H4 (cell line): ENCODE data around the gene SMIM12. TPM values are rescaled to one million over a fixed set of nuclear protein-coding genes. Genes with fewer than 3 reads are reported as not detected.

Experiments used
- DNase-seq: peaks from one replicate; pipeline ENCODE4 v3.0.0-alpha.2; 2015; ENCODE audit warnings: low spot score
- total RNA-seq: library from RNA; depleted of rRNA; stranded (reverse); fragments of >200 nt; shearing (Covaris generic); gene quantifications from 2 replicates; pipeline ENCODE4 v1.2.3, GENCODE V29; 2014; rRNA removed

Gene SMIM12
- 29.8 and 34.9 TPM in 2 replicates for total RNA-seq

DNA sequence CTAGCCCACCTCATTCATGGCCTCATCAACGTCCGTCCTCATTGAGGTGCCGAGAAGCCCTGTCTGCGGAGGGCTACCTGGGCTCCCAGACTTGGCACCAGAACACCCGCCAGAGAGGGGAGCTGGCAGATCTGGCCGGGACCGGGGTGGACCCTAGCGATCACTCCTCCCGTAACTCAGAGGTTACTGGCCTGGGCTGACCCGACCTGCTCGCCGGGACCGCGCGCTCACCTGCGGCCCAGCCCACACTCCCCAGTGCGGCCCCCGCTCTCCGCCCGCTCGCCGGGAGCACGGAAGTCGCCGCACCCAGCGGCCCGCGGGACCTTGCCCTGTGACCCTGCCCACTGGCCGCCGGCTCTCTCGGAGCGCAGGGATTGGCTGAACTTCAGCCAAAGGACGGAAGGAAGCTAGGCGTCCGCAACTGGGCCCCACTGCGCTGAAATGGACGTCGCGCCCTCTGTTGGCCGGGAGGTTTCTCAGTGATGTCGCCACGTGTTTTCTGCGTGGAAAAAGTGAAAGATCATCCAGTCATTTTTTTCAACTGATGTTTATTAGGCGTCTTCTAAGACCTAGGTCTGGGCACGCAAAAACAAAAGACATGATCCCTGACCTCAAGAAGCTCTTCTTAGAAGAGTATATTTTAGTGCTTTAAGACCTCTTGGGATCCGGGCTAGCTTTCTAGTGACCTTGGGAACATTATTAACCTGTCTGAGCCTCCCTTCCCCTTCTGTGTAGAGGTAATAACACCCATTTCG is at the start of gene SMIM12:
Gene SMIM12, minus strand, starts transcription at position 304 of the 755 bp plus-strand sequence. CDS start 3,772 bp downstream, outside the sequence.
- peak; percentile 91 for DNase-seq

DNA sequence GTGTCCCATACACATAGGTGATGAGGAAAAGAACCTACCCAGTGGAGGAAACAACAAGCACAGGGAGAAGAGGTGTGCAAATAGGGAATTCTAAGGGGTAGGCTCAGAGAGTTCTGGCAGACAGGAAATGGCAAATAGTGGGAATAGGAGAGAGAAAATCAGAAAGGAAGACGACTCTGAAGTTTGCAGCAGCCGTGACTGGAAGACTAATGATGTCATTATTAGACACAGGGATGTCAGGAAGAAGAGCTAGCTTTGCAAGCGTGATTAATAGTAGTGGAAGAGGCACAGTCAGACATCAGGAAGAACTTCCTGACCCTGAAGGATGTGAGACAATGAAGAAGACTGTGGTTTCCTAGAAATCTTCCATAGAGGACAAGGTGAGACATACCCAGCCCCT is 48.8 kb upstream of the SMIM12 start:
- no peak for DNase-seq

- DNase-seq, result no peak
Measured at GRCh38 chr1:34907487-34908090, 48.0 kb upstream of the SMIM12 start.

- no peak for DNase-seq
Measured at GRCh38 chr1:34906756-34907155, 47.2 kb upstream of the SMIM12 start.

GRCh38 chr1:34906222-34906621 is 46.7 kb upstream of the SMIM12 start:
- no peak for DNase-seq

- no peak for DNase-seq
Measured at GRCh38 chr1:34905098-34905459, 45.5 kb upstream of the SMIM12 start.

GRCh38 chr1:34904236-34905097 is 44.9 kb upstream of the SMIM12 start:
- no peak for DNase-seq

DNA sequence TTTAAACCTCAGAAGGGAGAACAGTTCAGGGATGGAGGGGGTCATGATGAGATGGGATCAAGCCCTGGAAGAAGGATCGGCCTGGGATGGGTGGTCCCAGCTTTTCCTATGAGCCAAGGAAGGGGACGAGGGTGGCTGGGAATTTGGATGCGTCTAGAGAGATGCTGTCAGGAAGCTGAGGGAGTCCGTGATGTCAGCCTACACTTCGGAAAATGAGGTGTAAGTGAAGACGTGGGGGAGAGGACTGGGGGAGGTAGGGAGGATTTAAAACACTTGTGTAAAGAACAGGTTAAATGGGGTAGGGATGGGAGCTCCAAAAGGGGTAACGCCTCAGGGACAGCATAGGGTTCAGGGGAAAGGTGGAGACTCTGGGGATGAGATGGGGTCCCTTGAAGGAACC is 42.4 kb upstream of the SMIM12 start:
- DNase-seq, result no peak

GRCh38 chr1:34900775-34901502 is 41.4 kb upstream of the SMIM12 start:
- DNase-seq, result no peak

DNA sequence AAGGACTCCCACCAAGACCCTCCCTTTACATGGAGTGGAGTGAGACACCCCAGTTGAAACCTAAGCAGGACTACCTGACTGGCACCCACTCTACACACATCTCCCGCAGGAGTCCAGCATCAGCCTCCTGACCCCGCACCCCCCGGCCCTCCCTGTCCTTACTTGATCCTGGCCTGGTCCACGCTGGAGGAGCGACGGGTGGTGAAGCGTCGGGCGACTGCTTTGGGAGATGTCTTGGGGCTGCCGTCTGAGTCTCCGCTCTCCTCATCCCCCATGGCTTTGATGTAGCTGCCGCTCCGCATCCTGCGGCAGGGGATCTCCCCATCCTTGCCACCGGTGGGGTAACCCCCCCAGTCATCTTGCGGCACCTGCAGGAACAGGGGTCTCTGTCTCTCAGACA is 40.4 kb upstream of the SMIM12 start:
- no peak for DNase-seq

GRCh38 chr1:34899471-34899870 is 39.9 kb upstream of the SMIM12 start:
- DNase-seq, result no peak

- DNase-seq, result no peak
Measured at GRCh38 chr1:34898330-34898761, 38.8 kb upstream of the SMIM12 start.

DNA sequence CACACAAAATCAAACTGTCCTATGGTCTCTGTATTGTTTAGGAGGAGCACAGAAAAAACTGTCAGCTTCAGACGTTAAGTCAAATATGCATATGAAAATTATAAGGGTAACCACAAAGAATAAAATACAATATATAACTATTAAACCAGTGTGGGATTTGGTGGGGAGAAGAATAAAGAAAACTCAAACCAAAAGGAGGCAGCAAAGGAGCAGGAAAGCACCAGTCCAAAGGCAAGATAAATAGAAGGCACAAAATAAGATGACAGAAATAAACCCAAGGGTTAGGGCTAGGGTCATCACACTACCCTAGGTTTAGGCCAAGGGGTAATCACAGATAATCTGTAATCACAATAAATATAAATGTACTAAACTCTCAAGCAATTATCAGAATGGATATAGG is 37.1 kb upstream of the SMIM12 start:
- DNase-seq, result no peak

- no peak for DNase-seq
Measured at GRCh38 chr1:34889705-34890104, 30.2 kb upstream of the SMIM12 start.

DNA sequence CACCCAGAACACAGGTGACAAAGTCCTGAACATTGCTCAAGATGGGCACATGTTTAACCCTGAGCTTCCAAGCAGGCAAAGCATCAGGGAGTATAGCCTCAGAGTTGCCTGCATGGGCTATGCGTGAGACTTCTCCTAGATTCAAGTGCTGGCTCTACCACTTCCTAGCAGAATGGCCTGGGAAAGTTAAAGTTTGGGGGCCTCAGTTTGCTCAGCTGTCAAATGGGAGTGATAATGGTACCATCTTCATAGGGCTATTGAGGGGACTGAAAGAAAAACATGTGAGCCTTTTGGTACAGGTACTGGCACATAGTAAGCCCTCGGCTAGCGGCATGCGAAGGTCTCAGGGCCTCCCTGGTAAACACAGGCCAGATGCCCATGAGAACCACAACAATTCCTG is 28.0 kb upstream of the SMIM12 start:
- DNase-seq, result no peak

DNA sequence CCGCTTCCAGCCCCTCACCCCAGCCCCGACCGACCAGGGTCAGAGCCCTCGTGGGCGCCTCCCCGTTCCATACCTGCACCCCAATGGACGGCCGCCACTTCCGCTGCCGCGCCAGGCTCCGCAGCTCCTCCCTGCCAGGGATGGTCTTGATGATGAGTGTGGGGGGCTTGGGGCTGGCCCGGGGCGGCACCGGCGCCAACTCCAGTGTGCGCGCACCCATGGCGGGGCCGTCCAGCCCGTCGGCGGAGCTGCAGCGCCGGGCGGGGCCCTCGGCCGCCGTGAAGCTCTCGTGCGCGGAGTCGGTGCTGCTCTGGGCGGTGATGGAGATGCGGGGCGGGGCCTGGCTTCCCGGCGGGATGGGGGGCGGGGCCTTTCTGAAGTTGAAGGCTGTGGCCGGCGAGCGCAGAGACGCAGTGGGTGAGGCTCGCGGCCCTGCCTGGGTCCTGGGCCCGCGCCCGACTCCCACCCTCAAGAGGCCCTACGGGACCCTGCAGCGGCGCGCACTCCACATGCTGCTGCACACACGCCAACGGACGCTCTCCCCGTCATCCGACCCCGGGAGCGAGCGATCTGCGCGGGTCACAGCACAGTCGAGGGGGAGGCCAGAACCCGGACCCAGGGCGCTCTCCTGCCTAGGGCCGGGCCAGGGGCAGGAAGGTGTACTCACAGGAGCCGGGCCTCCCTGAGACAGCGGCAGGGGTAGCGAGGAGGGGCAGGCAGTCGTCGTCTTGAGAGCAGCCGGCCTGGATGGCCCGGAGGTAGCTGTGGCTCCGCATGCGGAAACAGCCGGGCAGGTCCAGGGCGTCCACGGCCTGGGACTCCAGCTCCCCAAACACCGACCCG is 26.1 kb upstream of the SMIM12 start:
- DNase-seq, result no peak

GRCh38 chr1:34884961-34885360 is 25.4 kb upstream of the SMIM12 start:
- no peak for DNase-seq

- DNase-seq, result no peak
Measured at GRCh38 chr1:34884536-34884935, 25.0 kb upstream of the SMIM12 start.

DNA sequence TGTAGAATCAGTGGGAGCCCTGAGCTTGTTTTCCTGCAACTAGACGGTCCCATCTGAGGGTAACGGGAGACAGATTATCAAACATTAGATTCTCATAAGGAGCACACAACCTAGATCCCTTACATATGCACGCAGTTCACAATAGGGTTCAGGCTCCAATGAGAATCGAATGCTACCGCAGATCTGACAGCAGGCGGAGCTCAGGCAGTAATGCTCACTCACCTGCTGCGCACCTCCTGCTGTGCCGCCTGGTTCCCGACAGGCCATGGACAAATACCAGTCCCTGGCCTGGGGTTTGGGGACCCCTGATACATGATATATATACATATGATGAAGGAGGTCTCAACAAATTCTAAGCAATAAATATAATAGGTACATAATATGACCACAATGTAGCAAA is 19.7 kb upstream of the SMIM12 start:
- DNase-seq, result no peak

DNA sequence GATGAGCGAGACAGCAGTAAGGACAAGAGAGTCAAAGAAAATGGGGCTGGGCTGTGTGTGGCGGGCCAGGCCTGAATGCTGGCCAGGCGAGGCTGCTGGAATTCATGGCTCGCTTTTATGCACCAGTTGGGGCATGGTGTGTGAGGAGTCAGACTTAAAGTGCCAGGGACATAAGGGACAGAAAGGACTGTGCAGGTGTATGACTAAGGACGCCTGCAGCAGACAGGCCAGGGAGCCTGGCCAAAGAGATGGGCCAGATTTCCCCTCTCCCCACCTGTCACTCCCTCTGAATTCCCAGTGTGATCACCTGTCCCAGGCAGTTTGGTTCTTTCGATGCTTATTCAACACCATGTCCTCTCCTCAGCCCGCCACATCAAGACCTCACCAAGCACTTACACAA is 16.9 kb upstream of the SMIM12 start:
- DNase-seq, result no peak
